H7 (cell line): Measurements from ENCODE around the gene ZMYM4. TPM values are rescaled to one million over a fixed set of nuclear protein-coding genes. Genes with fewer than 3 reads are reported as not detected.
"Not testable (repeated sequence)": the region's sequence is repeated elsewhere in the genome, so short reads cannot be mapped to it uniquely, and the experiment has no call there.

Experiments
- DNase-seq: peaks from one replicate; pipeline ENCODE4 v3.0.0; 2012
- H3K27me3 ChIP-seq: 2 replicates; pipeline ENCODE4 v1.6.0; 2011; ENCODE audit warnings: mild to moderate bottlenecking, low read length; ENCODE audit not compliant: control insufficient read depth, insufficient read depth
- H3K36me3 ChIP-seq: replicated peaks from 2 replicates; pipeline ENCODE4 v1.5.1; 2011; ENCODE audit warnings: low read length; ENCODE audit not compliant: control insufficient read depth, insufficient read depth
- H3K4me3 ChIP-seq: 2 replicates; pipeline ENCODE4 v1.5.1; 2011; ENCODE audit warnings: low read depth, mild to moderate bottlenecking, control low read depth, low read length, moderate library complexity; ENCODE audit not compliant: insufficient read depth
- total RNA-seq: library from RNA; depleted of rRNA; stranded (reverse); fragments of >200 nt; shearing (Covaris generic); gene quantifications from 2 replicates; pipeline ENCODE4 v1.2.3, GENCODE V29; 2014; rRNA removed

Gene ZMYM4
- 63.9 and 64.1 TPM in 2 replicates for total RNA-seq

DNA sequence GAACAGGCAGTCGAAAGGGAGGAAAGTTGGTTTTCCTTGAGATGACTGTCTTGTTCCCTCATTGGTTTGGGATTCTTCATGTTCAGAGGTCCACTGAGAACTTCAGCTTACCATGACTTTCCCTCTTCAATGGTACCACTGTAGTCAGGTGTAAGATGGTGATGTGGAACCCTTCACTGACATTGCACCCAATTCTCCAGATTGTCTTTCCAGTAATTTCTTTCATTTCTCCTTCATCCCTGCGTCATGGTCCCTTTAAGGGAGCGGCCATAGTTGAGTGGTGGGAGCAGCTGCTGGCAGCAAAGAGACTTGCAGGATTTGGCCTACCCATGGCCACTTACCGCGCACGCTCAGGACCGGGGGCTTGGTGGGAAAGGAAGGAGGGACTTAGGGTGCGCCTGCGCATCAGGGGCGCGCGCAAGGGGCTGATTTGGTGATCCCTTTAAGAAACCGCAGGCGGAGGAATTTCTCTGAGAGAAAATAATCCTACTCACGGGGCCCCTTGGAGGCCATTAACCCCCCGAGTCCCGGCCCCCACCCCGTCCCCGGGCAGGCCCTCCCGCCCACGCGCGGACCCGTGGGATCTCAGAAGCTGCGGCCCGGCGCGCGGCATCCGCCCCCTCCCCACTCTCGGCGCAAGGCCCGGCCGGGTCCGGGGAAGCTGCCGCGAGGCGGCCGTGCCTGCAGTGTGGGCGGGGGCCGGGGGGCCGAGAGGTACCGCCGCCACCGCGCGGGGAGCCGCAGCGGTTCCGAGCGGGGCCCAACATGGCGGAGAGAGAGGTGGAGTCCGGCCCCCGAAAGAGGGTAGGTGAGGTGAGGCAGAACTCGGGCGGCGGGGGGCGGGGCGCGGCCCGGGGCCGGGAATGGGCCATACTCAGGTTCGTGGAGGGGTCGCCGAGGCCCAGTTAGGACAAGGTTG lies at the start of gene ZMYM4:
TSS of gene ZMYM4 (plus strand) at position 428 of the 919 bp plus-strand sequence. CDS start at position 766, 338 bp downstream.
- H3K36me3 ChIP-seq, result no peaks in the 10 kb centered on the region
- peak; percentile 94 for DNase-seq
- no peaks in the 10 kb centered on the region for H3K27me3 ChIP-seq
- peak within 1 kb of the TSS; percentile 72 for H3K4me3 ChIP-seq

DNA sequence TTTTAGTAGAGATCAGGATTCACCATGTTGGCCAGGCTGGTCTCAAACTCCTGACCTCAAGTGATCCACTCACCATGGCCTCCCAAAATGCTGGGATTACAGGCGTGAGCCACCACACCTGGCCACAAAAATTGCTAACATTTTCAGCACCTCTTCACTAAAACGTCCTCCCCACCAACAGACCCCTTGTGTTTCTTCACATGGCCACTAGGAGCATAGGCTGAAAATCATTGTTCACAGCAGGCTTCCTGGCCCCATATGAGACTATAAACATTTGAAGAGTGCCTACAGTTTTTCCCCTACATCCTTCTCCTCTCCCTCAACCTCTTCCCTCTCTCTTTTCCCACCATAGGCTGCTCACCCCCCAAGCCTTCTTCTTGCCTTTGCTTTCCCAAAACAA lies 47.5 kb upstream of the ZMYM4 start:
- Histone ChIP-seq H3K36me3 (no peaks in the 10 kb centered on the region), H3K4me3 (no peak overlapping the region), H3K27me3 (no peaks in the 10 kb centered on the region)
- peak; percentile 75 for DNase-seq

GRCh38 chr1:35222322-35223083 lies 46.0 kb upstream of the ZMYM4 start:
- no peak for DNase-seq
- Histone ChIP-seq H3K4me3 (no peak overlapping the region), H3K36me3 (no peaks in the 10 kb centered on the region), H3K27me3 (no peaks in the 10 kb centered on the region)

DNA sequence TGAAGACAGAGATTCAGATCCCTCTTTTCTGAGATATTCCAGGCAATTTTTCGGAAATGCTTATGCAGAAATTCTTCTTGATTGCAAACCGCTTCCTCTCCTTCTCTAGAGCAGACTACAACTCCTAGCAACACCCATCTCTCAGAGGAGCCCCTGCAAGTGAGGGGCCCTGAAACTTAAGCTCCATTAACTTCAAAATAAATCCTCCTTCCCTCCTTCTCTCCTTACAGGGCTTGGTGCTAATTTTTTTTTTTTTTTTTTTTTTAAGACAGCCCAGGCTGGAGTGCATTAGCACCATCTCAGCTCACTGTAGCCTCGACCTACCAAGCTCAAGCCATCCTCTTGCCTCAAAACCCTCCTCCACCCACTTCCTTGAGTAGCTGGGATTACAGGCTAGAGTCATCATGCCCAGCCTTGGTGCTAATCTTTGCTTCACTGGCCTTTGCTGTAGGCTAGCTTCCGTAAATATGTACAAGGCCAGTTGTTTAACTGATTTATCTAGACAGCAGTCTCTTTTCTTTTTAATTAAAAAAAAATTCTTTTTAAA lies 45.4 kb upstream of the ZMYM4 start:
- no peak overlapping the region for H3K4me3 ChIP-seq
- no peak for DNase-seq
- no peaks in the 10 kb centered on the region for H3K36me3 ChIP-seq
- no peaks in the 10 kb centered on the region for H3K27me3 ChIP-seq

DNA sequence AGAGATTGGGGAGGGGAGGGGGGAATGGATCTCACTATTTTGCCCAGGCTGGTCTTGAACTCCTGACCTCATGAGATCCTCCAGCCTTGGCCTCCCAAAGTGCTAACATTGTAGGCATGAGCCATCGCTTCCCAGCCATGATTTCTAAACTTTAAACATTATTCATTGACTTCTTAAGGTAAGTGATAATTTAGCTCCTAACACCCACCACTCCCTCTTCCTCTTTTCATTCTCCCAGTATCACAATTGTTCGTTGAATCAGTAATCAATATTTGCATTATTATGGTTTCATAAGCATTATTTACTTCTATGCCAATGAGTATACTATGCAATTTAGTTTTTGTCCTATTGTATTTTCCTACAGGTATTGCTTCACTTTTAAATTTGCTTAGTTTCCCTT lies 42.0 kb upstream of the ZMYM4 start:
- Histone ChIP-seq H3K36me3 (no peaks in the 10 kb centered on the region), H3K27me3 (no peaks in the 10 kb centered on the region), H3K4me3 (no peak overlapping the region)
- no peak for DNase-seq

DNA sequence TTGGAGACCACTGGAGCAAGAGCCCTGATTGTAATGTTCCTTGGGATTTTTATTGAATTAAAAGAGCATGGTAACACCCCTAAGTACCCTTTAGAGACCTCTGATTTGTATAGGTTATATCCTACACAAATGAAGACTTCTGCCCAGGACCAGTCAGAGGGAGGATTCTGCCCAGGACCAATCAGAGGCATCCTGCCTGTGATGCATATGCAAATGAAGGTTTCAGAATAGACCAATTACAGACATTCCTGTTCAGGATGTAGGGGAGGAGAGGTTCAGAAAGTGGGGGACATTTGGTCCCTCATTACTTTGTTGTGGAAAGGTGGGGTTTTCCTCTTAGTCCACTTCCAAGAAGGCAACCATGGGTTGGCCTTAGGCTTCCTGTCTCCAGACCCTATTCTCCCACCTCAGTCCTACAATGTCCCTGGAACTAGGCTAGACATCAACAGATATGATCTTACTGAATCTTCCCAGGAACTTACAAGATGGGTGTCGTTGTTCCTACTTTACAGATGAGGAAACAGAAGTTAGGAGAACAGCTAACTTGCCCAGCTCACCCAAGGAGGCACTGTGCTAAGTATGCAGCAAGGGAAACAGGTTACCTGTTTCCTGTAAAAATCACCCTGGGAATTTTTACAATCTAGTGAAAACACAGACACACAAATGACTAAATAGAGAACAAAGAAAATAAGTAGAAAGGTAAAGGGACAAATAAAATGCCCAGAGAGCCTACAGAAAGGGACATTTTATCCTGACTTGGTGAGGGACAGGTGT lies 38.7 kb upstream of the ZMYM4 start:
- Histone ChIP-seq H3K27me3 (no peaks in the 10 kb centered on the region), H3K36me3 (no peaks in the 10 kb centered on the region), H3K4me3 (no peak overlapping the region)
- DNase-seq, result no peak

DNA sequence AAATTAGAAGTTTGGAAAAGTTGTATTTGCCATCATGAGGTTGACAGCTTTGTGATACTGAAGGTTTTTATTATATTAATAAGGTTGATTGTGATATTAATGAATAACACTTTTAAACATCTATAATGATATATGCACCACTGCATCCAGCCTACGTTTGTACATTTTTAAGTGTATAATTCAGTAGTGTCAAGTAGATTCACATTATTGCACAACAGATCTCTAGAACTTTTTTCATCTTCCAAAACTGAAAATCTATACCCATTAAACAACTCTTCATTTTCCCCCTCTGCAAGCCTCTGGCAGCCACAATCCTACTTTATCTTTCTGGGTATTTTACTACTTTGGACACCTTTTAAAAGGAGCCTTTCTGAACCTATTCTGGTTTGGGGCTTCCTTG lies 37.2 kb upstream of the ZMYM4 start:
- no peak for DNase-seq
- Histone ChIP-seq H3K27me3 (no peaks in the 10 kb centered on the region), H3K4me3 (no peak overlapping the region), H3K36me3 (no peaks in the 10 kb centered on the region)

DNA sequence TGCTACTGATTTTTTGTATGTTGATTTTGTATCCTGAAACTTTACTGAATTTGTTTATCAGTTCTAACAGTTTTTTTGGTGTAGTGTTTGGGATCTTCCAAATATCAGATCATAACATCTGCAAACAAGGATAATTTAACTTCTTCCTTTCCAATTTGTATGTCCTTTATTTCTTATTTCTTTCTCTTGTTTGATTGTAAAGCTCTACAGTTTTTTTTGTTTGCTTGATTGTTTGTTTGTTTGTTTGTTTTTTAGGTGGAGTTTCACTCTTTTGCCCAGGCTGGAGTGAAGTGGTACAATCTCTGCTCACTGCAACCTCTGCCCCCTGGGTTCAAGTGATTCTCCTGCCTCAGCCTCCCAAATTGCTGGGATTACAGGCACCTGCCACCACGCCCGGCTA lies 31.7 kb upstream of the ZMYM4 start:
- H3K27me3 ChIP-seq, H3K36me3 ChIP-seq, DNase-seq, H3K4me3 ChIP-seq: not testable (repeated sequence)

DNA sequence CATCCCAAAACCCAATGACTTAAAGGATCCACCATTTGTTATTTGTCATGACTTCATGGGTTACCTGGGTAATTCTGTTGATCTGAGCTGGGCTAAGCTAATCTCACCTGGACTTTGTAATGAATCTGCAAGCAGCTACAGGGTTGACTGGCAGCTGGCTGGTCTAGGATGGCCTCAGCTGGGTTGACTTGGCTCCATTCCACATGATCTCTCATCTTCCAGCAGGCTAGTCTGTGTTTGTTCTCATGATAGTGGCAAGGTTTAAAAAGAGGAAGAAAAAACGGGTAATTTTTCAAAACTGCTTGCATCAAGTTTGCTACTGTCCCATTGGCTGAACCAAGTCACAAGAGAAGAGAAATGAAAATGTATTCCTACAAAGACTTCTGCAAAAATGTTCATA lies 24.8 kb upstream of the ZMYM4 start:
- H3K27me3 ChIP-seq, result no peaks in the 10 kb centered on the region
- no peak overlapping the region for H3K4me3 ChIP-seq
- no peak for DNase-seq
- no peaks in the 10 kb centered on the region for H3K36me3 ChIP-seq

GRCh38 chr1:35247256-35247655 lies 21.3 kb upstream of the ZMYM4 start:
- no peak for DNase-seq

GRCh38 chr1:35253941-35254340 lies 14.6 kb upstream of the ZMYM4 start:
- no peak for DNase-seq
- Histone ChIP-seq H3K36me3 (no peaks in the 10 kb centered on the region), H3K4me3 (no peak overlapping the region), H3K27me3 (no peaks in the 10 kb centered on the region)

More at GRCh38 chr1:35247256-35247655, 21.3 kb upstream of the ZMYM4 start:
- Histone ChIP-seq H3K36me3 (no peaks in the 10 kb centered on the region), H3K4me3 (no peak overlapping the region), H3K27me3 (no peaks in the 10 kb centered on the region)

DNA sequence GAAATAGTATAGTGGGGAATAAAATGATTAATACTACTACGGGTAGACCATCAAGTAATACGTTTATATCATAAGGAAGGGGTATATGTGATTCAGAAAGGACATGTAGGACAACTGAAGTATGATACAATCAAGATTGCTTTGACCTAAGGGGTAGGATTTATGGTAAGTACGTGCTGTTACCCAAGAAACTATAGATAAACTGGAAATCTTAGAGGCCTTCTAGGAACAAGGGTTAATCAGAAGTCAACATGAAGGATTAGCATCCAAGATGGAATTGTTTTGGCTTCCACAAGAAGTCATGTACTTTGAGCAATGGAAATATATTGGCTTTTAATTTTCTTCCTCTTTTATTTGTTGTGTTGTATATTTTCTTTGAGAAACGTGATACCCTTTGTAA lies 13.2 kb upstream of the ZMYM4 start:
- H3K27me3 ChIP-seq, result no peaks in the 10 kb centered on the region
- no peak overlapping the region for H3K4me3 ChIP-seq
- H3K36me3 ChIP-seq, result no peaks in the 10 kb centered on the region
- no peak for DNase-seq

DNA sequence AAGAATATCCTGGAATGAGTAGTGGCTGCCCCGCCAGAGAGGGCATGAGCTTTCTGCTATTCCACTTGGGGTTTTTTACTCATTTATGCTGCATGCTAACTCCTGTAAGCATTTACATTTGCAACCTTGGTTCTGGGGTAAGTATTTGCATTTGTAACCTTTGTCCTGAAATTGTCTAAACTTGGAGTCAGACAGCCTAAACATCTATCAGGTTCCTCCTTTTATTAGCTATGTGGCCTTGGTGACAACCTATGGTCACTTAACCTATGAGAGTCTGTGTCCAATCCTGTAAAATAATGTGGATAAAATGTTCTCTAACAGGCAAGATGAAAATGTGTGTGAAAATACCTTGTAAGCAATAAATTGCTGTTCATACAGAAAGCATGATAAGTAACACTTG lies 8.9 kb upstream of the ZMYM4 start:
- H3K36me3 ChIP-seq, result no peaks in the 10 kb centered on the region
- H3K27me3 ChIP-seq, result no peaks in the 10 kb centered on the region
- no peak for DNase-seq
- H3K4me3 ChIP-seq, result no peak overlapping the region

DNA sequence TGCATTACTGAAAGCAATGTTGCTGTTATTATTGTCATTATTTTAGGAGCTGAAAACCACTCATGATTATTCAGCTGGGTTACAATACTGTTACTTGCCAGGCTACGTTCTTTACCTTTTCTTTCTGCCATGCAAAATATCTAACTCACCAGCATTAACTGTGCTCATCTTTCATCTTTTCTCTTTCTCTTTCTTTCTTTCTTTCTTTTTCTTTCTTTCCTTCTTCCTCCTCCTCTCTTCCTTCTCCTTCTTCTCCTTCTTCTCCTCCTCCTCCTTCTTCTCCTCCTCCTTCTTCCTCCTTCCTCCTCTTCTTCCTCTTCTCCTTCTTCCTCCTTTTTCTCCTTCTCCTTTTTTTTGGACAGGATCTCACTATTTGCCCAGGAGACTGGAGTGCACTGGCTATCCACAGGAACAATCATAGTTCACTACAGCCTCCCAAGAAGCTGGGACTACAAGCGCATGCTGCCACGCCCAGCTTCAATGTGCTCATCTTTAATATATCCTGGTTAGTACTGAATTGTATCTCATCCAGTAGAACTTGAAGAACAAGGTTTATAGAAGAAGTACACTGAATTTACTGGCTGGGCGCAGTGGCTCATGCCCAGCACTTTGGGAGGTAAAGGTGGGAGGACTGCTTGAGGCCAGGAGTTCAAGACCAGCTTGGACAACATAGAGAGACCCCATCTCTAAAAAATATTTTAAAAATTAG lies 6.9 kb upstream of the ZMYM4 start:
- Histone ChIP-seq H3K4me3 (no peak overlapping the region), H3K36me3 (no peaks in the 10 kb centered on the region), H3K27me3 (no peaks in the 10 kb centered on the region)
- DNase-seq, result no peak
